GM18861 (cell line): Measurements from ENCODE around the gene ANKRD44.

Experiments used
- ATAC-seq: cut with Tn5 transposase; IDR thresholded peaks from one replicate; pipeline ENCODE4 v1.9.1; 2021; ENCODE audit not compliant: unreplicated experiment

Gene ANKRD44

DNA sequence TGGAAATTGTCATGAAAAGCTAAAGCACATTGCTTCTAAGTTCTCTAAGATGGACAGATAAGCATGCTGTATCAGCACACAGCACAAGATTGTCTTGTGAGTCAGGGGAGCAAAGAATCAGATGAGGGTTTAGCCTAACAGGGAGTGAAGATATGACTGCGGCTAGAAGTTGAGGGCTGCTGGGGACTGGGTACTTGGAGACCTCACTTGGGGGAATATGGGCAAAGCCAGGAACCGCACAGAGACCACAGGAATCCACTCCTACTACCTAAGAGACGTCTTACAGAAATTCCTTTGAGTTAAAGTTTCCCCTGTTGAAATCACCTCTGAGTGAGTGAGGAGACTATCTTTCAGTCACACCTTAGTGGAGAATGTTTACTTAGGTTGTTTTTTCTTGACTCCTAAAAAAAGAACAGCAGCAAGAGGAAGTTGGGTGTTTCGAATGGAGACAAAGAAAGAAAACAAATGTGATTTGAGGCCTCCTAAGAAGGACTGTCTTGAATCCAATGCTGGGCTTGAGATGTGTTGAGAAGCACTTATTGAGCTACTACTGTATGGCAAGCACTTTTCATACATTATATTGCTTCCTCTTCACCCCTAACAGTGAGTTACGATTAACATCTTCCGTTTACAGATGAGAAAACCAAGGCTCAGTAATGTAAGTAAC, 100.7 kb downstream of the ANKRD44 start:
- ATAC-seq: peak; percentile 32

- ATAC-seq: peak; percentile 16
Observed at GRCh38 chr2:197209246-197209645, 101.3 kb downstream of the ANKRD44 start.

DNA sequence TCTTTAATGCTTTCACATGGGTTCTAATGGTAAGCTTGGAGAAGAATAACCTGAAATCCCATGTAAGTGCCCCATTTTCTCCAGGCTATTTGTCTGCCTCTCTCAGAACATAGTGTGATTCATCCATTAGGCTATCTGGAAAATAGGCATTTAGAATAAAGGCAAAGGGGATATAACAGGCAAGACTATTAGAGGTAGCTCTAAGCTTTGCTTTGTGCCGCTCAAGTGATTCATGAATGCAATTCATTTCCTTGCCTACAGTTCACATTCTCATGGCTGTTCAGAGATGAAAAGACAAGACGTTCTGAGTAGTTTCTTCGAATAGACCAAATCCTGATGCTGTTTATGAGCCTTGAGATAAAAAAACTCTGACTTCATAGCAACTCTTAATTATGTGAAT, 101.7 kb downstream of the ANKRD44 start:
- ATAC-seq: no peak

- ATAC-seq: no peak
Observed at GRCh38 chr2:197208024-197208423, 102.6 kb downstream of the ANKRD44 start.

- no peak for ATAC-seq
Observed at GRCh38 chr2:197207598-197207997, 103.0 kb downstream of the ANKRD44 start.

GRCh38 chr2:197207106-197207505, 103.5 kb downstream of the ANKRD44 start:
- ATAC-seq: no peak

DNA sequence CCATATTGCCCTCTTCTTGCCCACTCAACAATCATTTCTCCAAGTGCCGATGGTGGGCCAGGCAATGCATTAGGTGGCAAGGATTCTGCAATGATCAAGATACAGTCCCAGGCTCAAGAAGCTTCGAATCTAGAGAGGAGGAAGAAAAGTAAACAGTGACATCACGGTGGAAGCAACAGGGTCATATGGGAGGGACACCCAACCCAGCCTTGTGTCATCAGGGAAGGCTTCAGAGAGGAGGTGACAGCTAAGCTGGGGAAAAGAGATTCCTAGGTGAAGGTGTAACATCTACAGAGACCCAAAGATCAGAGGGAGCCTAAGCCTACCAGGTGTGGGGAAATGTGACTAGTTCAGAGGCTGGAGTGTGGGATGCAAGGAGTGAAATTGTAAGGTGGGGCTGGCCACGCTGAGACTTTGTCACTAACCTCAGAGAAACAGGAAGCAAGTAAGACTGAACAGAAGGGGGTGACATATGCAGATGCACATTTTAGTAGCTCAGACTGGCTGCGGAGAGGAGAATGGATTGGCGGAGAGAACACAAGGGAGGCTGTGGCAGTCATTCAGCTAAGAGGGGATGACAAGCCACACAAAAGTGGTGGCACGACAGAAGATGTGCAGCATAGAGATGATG, 104.9 kb downstream of the ANKRD44 start:
- peak; percentile 50 for ATAC-seq

DNA sequence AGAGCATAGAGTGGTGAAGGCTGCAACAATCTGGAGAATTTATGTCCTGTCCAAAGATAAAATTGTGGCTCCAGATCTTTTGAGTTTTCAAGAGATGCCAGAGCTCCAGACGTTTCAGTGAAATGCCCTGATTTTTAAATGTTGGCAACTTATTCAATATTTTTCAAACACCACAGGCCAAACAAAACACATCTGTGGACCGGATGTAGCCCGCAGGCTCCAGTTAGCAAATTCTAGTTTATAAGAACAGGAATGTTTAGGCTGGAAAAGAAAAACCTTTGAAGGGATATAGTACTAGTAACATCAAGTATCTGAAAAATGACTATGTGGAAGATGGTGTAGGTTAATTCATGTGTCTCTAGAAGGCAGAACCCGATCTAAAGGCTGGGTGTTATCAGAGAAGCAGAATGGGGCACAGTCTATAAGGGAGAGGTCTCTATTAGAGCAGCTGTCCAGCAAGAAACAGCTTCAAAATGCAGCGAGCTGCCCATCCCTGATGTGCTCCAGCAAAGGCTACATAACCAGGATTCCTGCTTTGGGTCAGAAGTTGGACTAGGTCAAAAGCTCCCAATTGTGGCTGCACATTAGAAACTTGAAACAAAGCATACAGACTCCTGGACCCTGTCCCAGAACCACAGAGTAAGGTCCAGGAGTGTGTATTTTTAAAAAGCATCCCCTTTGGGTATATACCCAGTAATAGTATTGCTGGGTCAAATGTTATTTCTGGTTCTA, 105.9 kb downstream of the ANKRD44 start:
- no peak for ATAC-seq

GRCh38 chr2:197201874-197202273, 108.7 kb downstream of the ANKRD44 start:
- no peak for ATAC-seq

GRCh38 chr2:197200762-197201058, 109.9 kb downstream of the ANKRD44 start:
- no peak for ATAC-seq

DNA sequence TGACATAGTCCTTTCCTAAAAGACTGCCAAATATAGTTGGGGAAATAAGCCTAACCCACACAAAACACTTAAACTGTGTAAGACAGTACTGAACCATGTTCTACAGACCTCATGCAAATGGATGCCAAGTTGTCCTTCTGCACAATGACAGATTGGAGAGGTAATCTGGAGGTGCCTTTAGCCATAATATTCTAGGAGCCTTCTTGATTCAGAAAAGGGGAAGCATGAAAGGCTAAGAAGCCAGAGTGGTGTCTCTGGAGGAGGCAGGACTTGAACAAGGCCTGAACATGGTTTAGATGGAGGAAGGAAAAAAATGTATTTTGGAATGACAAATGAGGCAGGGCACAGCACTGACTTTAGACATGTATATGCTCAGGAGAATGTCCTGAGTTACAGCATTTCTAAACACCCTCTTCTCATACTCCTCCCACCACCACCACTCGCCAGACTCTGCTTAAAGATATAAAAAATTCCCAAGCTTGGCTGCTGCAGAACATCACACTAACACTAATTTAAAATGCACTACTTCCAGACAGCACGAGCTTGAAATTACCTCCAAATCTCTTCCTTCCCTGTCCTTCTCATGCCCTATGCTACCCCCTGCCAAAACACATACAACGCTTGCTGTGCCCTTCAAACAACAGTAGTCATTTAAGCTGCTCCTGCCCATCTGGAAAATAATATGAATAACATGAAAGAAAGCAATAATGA, 110.4 kb downstream of the ANKRD44 start:
- no peak for ATAC-seq

DNA sequence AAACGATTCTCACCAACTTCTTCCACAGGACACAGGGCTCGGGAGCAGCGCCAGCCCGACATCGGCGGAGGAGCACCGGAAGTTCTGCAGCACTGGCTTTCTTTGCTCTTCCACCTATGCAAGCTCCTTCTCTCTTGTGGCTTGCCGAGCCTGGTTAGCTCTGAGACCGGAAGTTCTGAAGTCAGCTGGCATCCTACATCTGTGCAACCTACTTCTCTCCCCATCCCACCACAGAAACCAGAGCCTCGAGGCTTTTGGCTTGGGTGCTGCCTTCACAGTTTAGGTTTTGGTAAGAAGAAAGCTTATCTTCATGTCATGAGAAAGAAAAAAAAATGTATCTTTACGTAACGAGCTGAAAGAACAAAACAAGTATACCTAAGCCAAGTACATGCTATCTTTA, 111.7 kb downstream of the ANKRD44 start:
- peak; percentile 96 for ATAC-seq

DNA sequence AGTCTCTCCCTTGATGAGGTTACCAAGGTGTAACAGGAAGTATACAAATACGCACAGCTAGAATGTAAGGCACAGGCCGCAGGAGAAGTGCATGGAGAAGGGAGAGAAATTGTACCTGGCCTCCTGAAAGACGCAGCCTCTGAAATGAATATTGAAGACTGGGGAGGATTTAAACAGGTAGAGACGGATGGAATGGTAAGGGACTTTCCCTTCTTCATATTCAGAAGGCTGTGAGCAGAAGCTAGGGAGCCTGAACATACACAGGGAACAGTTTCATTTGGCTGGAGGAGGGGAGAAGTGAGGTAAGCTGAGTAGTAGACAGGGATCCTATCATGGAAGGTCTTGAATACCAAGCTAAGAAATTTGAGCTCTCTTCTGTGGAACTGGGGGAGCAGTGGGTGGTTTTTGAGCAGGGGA, 112.7 kb downstream of the ANKRD44 start:
- ATAC-seq: no peak

DNA sequence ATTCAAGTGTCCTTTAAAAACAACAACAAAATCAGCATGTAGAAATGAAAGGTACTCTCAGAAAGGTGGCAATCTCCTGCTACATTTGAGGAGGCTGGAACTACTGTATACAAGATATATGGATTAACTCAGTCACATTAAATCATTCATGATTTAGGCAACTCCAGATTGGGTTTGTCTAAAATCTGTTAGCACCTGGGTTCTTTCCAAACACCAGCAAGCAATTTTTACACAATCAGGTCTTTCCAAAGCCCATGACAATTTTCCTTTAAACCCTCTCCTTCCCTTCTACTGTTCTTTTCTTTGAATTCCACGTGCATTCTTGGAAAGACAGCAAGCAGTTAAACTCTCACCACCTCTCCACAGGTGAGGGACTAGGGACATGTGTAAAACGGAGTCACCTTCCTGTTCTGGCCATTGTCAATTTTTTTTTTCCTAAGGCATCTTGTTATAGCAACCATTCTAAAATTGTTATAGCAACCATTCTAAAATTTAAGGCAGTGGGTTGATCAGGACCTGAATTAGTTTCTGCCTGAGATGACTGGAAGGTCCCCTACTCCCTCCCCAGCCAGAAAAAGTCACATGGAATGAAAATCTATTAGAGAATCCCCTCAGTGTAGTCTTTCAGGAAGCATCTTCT, 113.9 kb downstream of the ANKRD44 start:
- ATAC-seq: no peak

GRCh38 chr2:197195518-197195917, 115.1 kb downstream of the ANKRD44 start:
- ATAC-seq: no peak

- ATAC-seq: peak; percentile 48
Observed at GRCh38 chr2:197191940-197192322, 118.6 kb downstream of the ANKRD44 start.

DNA sequence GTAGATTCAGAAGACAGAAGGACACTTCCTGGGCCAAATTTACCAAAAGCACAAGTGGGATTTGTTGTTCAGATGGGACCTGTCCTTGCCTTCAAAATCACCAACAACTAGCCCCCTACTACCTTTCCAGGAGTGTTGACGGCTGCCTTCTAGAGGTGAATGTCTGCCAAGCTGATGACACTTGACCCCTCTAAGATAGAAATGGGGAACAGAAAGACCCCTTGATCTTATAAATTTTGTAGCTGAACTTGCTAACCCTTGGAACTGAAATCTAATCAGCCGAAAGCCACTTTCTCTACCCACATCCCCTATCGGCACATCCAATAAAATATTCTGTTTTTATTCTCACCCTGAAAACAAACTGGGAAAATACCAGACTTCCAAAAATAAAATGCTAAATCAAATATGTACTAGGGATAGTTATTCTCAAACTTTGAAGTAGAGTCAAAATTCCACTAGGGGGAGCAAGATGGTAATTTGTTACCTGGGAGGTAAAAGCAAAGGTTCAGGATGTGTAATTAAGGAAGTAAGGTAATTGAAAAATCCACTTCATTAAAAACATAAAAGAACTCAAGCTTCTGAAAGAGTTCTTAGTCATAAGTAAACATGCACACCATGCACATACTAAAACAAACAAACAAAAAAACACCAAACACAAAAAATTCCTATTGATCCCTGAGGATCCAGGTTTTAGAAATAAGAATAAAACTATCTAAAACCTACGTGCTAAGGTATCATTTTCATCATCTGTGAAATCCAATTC, 119.2 kb downstream of the ANKRD44 start:
- peak; percentile 42 for ATAC-seq

DNA sequence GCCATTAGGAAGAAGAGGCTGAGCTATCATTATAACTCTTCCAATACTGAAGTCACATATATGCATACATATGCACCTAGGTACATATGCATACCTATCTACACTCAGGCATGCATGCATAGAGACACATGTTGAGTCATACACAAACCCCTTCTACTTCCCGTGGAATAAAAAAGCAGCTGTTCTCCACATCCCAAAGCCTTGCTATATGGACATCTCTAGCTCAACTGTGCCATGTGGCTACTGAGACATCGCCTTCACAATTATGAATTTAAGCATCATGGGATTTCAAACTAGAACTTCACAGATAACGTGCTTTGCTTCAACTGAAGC, 120.5 kb downstream of the ANKRD44 start:
- no peak for ATAC-seq

GRCh38 chr2:197189426-197190099, 121.0 kb downstream of the ANKRD44 start:
- ATAC-seq: no peak

- ATAC-seq: no peak
Observed at GRCh38 chr2:197185676-197186075, 124.9 kb downstream of the ANKRD44 start.
